Mesodermal cell (in vitro differentiated cells): Measurements from ENCODE around the gene GPRC5D. TPM values are rescaled to one million over a fixed set of nuclear protein-coding genes. Genes with fewer than 3 reads are reported as not detected.
A peak's percentile ranks its signal among the peaks of the same experiment; 100 is the strongest.

ENCODE experiments used
- H3K27ac ChIP-seq: 2 replicates; pipeline ENCODE4 v1.7.0; 2013; ENCODE audit warnings: mild to moderate bottlenecking, low read depth, low read length, moderate library complexity; ENCODE audit not compliant: severe bottlenecking
- H3K36me3 ChIP-seq: 2 replicates; pipeline ENCODE4 v1.7.1; 2013; ENCODE audit warnings: mild to moderate bottlenecking, low read length, moderate library complexity; ENCODE audit not compliant: control insufficient read depth, insufficient read depth
- H3K4me1 ChIP-seq: one replicate; pipeline ENCODE4 v1.7.1; 2013; ENCODE audit warnings: mild to moderate bottlenecking, low read length; ENCODE audit not compliant: insufficient read depth, control insufficient read depth, poor library complexity, severe bottlenecking
- H3K4me3 ChIP-seq: 2 replicates; pipeline ENCODE4 v1.7.0; 2013; ENCODE audit warnings: low read length, control low read depth, mild to moderate bottlenecking; ENCODE audit not compliant: insufficient read depth, poor library complexity, severe bottlenecking; ENCODE audit errors: extremely low read depth
- H3K9me3 ChIP-seq: 2 replicates; pipeline ENCODE4 v1.7.1; 2013; ENCODE audit warnings: mild to moderate bottlenecking, low read length, moderate library complexity; ENCODE audit not compliant: control insufficient read depth
- WGBS, 2 experiments: methylation state at CpG; one replicate each; pipeline ENCODE4 v1.1.5; 2013; ENCODE audit warnings: missing lambda C conversion rate in 2 of 2; ENCODE audit not compliant: insufficient coverage in 2 of 2; 5-methylcytosine and 5-hydroxymethylcytosine counted together
- polyA plus RNA-seq, 2 experiments: library from polyadenylated mRNA; stranded (reverse); fragments of 50-300 nt; gene quantifications; one replicate each; pipeline ENCODE4 v1.2.3, GENCODE V29; 2013

Gene GPRC5D
- polyA plus RNA-seq (2013, experiment 1 of 2), result not detected
- not detected for polyA plus RNA-seq (2013, experiment 2 of 2)

DNA sequence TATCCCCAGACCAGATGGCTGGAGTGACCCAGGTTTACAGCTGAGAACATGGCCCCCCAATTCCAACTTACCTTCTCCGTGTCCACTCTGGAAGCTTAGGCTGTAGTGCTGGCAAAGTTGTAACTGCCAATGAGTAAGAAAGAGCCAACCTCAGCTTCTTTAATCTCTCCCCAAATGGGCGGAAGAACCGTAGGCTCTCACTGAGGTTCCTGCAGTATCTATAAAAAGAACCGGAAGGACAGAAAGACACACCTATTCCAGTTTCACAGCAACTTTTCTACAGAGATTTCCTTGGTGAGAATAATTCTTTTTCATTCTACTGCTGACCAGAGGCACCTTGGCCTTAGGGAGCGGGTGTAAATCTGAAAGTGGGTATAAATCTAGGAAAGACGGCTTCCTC is at the start of gene GPRC5D:
Gene GPRC5D (minus strand): TSS at position 135 of the 400 bp plus-strand sequence. CDS start 1,786 bp downstream, outside the sequence.
- peaks cover 10% of the 10 kb centered on the region for H3K36me3 ChIP-seq

GRCh38 chr12:13001775-13002040 is 49.7 kb upstream of the GPRC5D start:
- Histone ChIP-seq H3K27ac (no peak overlapping the region), H3K4me1 (peaks cover 3% of the 10 kb centered on the region), H3K9me3 (no peaks in the 10 kb centered on the region), H3K36me3 (no peaks in the 10 kb centered on the region), H3K4me3 (peak overlapping the region; percentile 72)
- WGBS, 2 experiments, result 67 to 68% methylated on average over 16 of the region's 16 CpGs

More for the DNA sequence above, at the start of gene GPRC5D:
- 89 to 100% methylated on average over 2 to 3 of the region's 6 CpGs for WGBS, 2 experiments
- Histone ChIP-seq H3K9me3 (no peaks in the 10 kb centered on the region), H3K4me3 (no peak within 1 kb of the TSS), H3K27ac (no peak within 1 kb of the TSS), H3K4me1 (no peaks in the 10 kb centered on the region)

DNA sequence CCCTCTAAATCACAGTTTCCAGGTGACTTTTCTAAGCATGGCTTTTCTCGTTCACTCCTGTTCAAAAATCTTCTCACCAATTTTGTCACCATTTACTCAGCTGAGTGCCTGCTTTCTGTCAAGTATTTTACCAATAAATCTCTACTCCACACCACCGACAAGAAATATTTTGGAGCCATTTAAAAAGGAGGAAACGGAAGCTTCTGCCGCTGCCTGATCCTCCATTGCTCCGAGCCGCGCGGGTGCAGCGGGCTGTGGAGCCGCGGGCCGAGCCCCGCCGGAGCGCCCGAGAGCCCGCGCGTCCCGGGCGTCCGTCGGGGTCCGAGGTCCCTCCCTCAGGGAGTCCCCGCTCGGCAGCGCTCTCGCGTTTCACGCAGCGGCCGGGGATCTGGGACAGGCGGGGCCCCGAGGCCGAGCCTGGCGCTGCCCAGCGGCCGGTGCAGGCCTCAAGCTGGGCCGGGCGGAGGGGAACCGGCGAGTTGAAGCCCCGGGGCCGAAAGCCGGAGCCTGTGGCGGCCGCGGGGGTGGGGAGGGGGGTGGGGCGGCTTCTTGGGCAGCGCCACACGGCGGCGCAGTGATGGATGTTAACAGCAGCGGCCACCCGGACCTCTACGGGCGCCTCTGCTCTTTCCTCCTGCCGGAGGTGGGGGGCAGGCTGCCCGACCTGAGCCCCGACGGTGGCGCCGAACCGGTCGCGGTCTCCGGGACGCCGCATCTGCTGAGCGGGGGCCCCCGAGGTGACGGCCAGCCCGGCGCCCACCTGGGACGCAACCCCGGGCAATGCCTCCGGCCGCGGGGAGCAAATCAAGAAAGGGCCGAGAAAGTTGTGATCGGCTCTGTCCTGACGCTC is 49.2 kb upstream of the GPRC5D start:
- Histone ChIP-seq H3K36me3 (no peaks in the 10 kb centered on the region), H3K4me1 (peaks cover 3% of the 10 kb centered on the region), H3K9me3 (no peaks in the 10 kb centered on the region), H3K4me3 (peak overlapping the region; percentile 72), H3K27ac (peak overlapping the region; percentile 63)
- 2 to 4% methylated on average over 46 to 67 of the region's 82 CpGs for WGBS, 2 experiments

DNA sequence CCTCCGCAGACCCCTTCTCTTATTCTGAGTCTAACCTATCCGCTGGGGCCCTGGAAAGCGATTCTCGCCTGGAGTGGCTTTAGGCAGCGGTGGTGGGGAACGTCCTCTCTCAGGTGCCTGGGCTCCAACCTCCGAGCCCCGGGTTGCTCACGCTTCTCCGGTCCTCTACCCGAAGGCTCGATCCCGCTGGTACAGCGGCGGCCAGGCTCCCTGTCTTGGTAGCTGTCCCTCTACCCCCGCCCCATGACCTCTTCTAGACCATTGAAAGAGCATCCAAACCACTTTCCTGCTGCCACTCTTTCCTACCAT is 48.6 kb upstream of the GPRC5D start:
- 1% methylated on average over 15 to 16 of the region's 16 CpGs for WGBS, 2 experiments
- H3K27ac ChIP-seq, result peak overlapping the region; percentile 63

GRCh38 chr12:12999959-13000615 is 48.1 kb upstream of the GPRC5D start, which contains the start of gene HEBP1:
TSS of gene HEBP1 (minus strand) at chr12:13000265. CDS start at chr12:13000114, 151 bp downstream.
- no peaks in the 10 kb centered on the region for H3K36me3 ChIP-seq
- H3K4me1 ChIP-seq, result peaks cover 3% of the 10 kb centered on the region

More for the DNA sequence above, 48.6 kb upstream of the GPRC5D start:
- H3K4me1 ChIP-seq, result peaks cover 3% of the 10 kb centered on the region
- H3K4me3 ChIP-seq, result peak overlapping the region; percentile 72
- H3K36me3 ChIP-seq, result no peaks in the 10 kb centered on the region
- no peaks in the 10 kb centered on the region for H3K9me3 ChIP-seq

GRCh38 chr12:12999271-12999958 is 47.4 kb upstream of the GPRC5D start:
- no peaks in the 10 kb centered on the region for H3K36me3 ChIP-seq
- 39 to 60% methylated on average over 14 to 15 of the region's 22 CpGs for WGBS, 2 experiments

More at GRCh38 chr12:12999959-13000615, 48.1 kb upstream of the GPRC5D start, which contains the start of gene HEBP1:
- no peaks in the 10 kb centered on the region for H3K9me3 ChIP-seq
- 0 to 1% methylated on average over 35 to 57 of the region's 69 CpGs for WGBS, 2 experiments
- H3K4me3 ChIP-seq, result peak within 1 kb of the TSS; percentile 72
- peak within 1 kb of the TSS; percentile 63 for H3K27ac ChIP-seq

DNA sequence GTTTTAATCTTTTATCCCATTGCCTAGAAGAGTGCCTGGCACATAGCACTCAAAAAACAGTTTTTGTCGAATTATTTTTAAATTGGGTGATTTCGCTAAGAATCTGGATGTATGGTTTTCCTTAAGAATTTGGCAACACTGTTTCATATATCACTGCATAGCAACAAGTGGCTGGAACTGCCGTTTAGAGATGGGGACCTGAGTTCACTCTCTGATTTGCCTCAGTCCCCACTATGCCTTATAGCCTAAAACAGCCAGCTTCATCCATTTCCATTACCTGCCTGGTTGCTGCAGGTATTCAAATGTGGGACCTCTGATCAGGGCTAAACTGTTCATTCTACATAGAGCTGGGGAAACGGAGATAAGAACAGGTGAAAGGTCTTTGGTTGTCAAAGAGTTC is 46.3 kb upstream of the GPRC5D start:
- Histone ChIP-seq H3K9me3 (no peaks in the 10 kb centered on the region), H3K27ac (no peak overlapping the region), H3K36me3 (no peaks in the 10 kb centered on the region), H3K4me1 (peaks cover 3% of the 10 kb centered on the region), H3K4me3 (no peak overlapping the region)
- WGBS, 2 experiments, result 90 to 94% methylated on average over 2 to 4 of the region's 4 CpGs

More at GRCh38 chr12:12999271-12999958, 47.4 kb upstream of the GPRC5D start:
- Histone ChIP-seq H3K4me1 (peaks cover 3% of the 10 kb centered on the region), H3K27ac (no peak overlapping the region), H3K9me3 (no peaks in the 10 kb centered on the region), H3K4me3 (peak overlapping the region; percentile 72)

GRCh38 chr12:12997734-12998133 is 45.8 kb upstream of the GPRC5D start:
- Histone ChIP-seq H3K4me3 (no peak overlapping the region), H3K4me1 (peaks cover 3% of the 10 kb centered on the region), H3K9me3 (no peaks in the 10 kb centered on the region), H3K36me3 (no peaks in the 10 kb centered on the region), H3K27ac (no peak overlapping the region)
- 67% methylated on average over 1 of the region's 2 CpGs; no CpG with 5 or more reads in 1 of the 2 experiments for WGBS, 2 experiments

DNA sequence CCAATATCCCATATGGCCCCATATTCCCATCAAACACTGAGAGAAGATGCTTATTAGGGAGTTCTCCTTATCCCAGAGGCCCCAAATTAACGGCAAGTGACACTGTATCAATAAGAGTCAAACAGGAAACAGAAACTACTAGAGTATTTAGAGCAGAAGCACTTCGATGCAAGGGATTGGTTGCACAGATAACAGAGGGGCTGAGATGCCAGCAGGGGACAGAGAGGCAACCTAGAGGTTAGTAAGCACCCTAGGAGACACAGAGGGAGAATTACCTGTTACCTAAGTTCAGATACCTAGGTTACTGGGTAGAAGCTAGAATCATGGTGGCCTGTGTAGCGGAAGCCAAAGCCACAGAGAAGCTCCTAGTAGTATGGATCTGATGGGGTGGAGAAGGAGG is 45.2 kb upstream of the GPRC5D start:
- no peaks in the 10 kb centered on the region for H3K9me3 ChIP-seq
- peak overlapping the region; percentile 26 for H3K27ac ChIP-seq
- WGBS, 2 experiments, result 80 to 100% methylated on average over 1 to 2 of the region's 3 CpGs
- H3K4me3 ChIP-seq, result no peak overlapping the region
- no peaks in the 10 kb centered on the region for H3K36me3 ChIP-seq
- H3K4me1 ChIP-seq, result peaks cover 5% of the 10 kb centered on the region

DNA sequence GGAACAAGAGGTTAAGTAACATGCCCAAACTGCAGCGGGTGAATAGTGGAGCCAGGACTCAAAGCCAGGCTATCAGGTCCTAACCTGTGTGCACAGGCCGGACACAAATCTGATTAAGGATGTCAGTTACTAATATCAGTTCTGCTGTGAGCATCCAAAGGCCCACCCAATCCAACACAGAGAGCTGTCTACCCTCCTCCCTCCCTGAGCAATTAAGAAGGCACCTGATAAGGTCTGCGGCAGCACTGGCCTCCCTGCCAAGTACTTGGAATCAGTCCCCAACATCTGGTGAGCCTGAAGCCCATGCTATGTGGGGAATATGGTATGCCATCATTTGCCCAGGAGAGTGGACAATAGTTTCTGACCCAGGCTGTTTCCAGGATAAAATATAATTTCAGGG is 44.2 kb upstream of the GPRC5D start:
- H3K27ac ChIP-seq, result no peak overlapping the region
- H3K36me3 ChIP-seq, result no peaks in the 10 kb centered on the region
- peaks cover 5% of the 10 kb centered on the region for H3K4me1 ChIP-seq
- 86 to 97% methylated on average over 2 to 3 of the region's 3 CpGs for WGBS, 2 experiments
- no peak overlapping the region for H3K4me3 ChIP-seq
- H3K9me3 ChIP-seq, result no peaks in the 10 kb centered on the region
